ENCODE measurements around the gene CORO2B.
A peak's percentile ranks its signal among the peaks of the same experiment; 100 is the strongest.

The CORO2B gene

DNA sequence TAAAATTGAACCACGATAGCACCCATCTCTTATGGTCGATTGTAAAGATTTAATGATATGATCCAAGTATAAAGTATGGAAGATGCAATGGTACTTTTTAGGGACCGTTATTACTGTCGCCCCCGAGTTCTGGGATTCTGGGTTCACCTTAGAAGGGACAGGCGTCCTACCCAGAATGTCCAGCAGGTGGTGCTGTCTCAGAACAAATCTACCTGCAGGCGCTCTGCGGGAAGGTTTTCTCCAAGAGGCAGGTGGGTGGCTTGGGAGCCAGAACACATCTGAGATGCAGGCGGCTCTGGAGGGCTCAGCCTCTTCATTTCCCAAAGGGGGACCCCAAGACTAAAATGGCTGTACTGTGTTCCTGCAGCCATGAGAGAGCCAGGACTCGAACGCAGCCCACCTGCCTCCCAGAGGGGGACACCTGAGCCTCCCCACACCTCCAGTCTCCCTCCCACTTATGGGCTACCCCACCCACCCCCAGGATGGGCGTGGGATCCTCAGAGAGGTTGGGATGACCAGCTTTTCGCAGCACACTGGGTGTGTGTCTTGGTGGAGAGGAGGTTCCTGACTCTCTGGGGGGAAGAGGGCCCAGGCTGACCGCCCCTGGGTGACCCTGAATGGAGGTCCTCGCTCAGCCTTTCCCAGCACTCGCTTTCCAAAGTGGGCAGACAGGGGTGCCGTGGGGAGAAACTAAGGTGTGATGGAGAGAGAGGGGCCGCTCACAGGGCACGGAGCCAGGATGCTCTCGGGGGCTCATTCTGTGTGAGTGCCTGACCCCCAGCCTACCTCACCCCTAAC, 28.1 kb upstream of the CORO2B start:
- no peak overlapping the region for H3K4me2 ChIP-seq (ENCODE audit: low read length)
- no peak overlapping the region for H2AFZ ChIP-seq
- H3K9me3 ChIP-seq (ENCODE audit: control insufficient read depth, low read length) = no peaks in the 10 kb centered on the region
- H3K79me2 ChIP-seq = no peaks in the 10 kb centered on the region
- no peak overlapping the region for H3K9ac ChIP-seq
- H3K36me3 ChIP-seq (ENCODE audit: control insufficient read depth, insufficient read depth, low read length) = no peaks in the 10 kb centered on the region
- TF ChIP-seq, protein P1, sequence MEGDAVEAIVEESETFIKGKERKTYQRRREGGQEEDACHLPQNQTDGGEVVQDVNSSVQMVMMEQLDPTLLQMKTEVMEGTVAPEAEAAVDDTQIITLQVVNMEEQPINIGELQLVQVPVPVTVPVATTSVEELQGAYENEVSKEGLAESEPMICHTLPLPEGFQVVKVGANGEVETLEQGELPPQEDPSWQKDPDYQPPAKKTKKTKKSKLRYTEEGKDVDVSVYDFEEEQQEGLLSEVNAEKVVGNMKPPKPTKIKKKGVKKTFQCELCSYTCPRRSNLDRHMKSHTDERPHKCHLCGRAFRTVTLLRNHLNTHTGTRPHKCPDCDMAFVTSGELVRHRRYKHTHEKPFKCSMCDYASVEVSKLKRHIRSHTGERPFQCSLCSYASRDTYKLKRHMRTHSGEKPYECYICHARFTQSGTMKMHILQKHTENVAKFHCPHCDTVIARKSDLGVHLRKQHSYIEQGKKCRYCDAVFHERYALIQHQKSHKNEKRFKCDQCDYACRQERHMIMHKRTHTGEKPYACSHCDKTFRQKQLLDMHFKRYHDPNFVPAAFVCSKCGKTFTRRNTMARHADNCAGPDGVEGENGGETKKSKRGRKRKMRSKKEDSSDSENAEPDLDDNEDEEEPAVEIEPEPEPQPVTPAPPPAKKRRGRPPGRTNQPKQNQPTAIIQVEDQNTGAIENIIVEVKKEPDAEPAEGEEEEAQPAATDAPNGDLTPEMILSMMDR (IDR thresholded peaks at IDR 0.05) = peak; percentile 79
- H3K27me3 ChIP-seq (ENCODE audit: control insufficient read depth, insufficient read depth, low read length) = no peaks in the 10 kb centered on the region
- no peaks in the 10 kb centered on the region for H3K4me1 ChIP-seq
- H3K4me3 ChIP-seq (ENCODE audit: low read depth, low read length) = no peak overlapping the region
- H3K27ac ChIP-seq = no peak overlapping the region

DNA sequence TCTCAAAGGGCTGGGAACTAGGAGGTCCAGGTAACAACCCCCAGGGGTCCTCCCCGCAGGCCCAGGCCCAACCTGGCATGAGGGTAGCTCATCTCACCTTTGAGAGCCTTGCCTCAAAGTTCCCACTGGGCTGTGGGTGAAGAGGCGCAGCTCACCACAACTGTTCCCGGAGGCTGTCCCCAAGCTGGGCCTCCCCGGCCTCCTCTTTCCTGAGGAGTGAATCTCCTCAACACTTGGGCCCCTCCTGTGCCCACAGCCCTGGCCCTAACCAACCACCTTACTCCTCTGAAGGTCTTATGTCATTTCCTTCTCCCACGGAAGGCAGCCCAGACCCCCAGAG, 27.5 kb upstream of the CORO2B start:
- H3K4me1 ChIP-seq = no peaks in the 10 kb centered on the region
- H3K79me2 ChIP-seq = no peaks in the 10 kb centered on the region
- H3K27ac ChIP-seq = no peak overlapping the region
- no peak overlapping the region for H3K9ac ChIP-seq
- TF ChIP-seq, protein P1 (IDR thresholded peaks at IDR 0.05) = no peak
- no peak overlapping the region for H3K4me3 ChIP-seq (ENCODE audit: low read depth, low read length)
- H3K36me3 ChIP-seq (ENCODE audit: control insufficient read depth, insufficient read depth, low read length) = no peaks in the 10 kb centered on the region
- H2AFZ ChIP-seq = no peak overlapping the region
- H3K27me3 ChIP-seq (ENCODE audit: control insufficient read depth, insufficient read depth, low read length) = no peaks in the 10 kb centered on the region
- H3K9me3 ChIP-seq (ENCODE audit: control insufficient read depth, low read length) = no peaks in the 10 kb centered on the region
- no peak overlapping the region for H3K4me2 ChIP-seq (ENCODE audit: low read length)

DNA sequence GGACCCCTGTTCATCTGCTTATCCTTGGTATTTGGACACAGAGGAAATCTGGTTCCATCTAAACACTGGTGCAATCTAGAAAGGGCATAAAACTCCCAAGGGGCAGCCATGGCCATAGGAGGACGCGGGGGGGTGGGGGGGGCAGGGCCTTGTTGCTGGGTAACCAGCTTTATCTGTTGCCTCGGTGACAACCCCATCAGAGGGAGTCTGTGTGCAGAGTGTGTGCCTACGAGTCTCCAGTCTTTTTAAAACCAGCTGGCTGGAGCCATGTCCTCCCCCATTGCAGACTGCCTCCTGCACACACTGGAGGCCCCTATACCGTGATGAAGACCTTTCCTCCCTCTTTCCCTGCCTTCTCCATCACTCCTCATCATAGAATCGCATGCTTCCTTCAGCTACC, 26.4 kb upstream of the CORO2B start:
- Histone ChIP-seq H3K4me2 (ENCODE audit: low read length) (no peak overlapping the region), H3K79me2 (no peaks in the 10 kb centered on the region), H3K27ac (no peak overlapping the region), H2AFZ (no peak overlapping the region), H3K27me3 (ENCODE audit: control insufficient read depth, insufficient read depth, low read length) (no peaks in the 10 kb centered on the region), H3K4me1 (no peaks in the 10 kb centered on the region), H3K9me3 (ENCODE audit: control insufficient read depth, low read length) (no peaks in the 10 kb centered on the region), H3K36me3 (ENCODE audit: control insufficient read depth, insufficient read depth, low read length) (no peaks in the 10 kb centered on the region), H3K9ac (no peak overlapping the region), H3K4me3 (ENCODE audit: low read depth, low read length) (no peak overlapping the region)
- TF ChIP-seq, protein P1 (IDR thresholded peaks at IDR 0.05) = no peak

DNA sequence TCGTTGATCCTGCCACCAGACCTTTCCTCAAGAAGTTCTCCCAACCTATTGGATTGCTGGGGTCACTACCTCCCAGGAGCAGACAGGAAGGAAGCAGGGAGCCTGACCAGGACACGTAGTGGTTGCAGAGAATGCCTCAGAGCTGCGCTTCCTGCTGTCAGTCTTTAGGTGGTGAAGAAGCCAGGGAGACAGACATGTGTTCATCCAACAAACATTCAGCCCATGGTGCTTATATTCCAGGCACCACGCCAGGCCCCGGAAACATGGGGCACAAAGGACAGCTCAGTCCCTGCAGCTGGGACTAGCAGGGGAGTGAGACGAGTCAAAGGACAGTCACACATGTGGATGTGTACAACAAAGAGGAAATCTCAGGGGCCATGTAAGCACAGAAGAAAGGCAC, 26.0 kb upstream of the CORO2B start:
- no peaks in the 10 kb centered on the region for H3K79me2 ChIP-seq
- H3K27ac ChIP-seq = no peak overlapping the region
- H3K4me3 ChIP-seq (ENCODE audit: low read depth, low read length) = no peak overlapping the region
- no peaks in the 10 kb centered on the region for H3K9me3 ChIP-seq (ENCODE audit: control insufficient read depth, low read length)
- TF ChIP-seq, protein P1 (IDR thresholded peaks at IDR 0.05) = no peak
- H3K36me3 ChIP-seq (ENCODE audit: control insufficient read depth, insufficient read depth, low read length) = no peaks in the 10 kb centered on the region
- no peaks in the 10 kb centered on the region for H3K27me3 ChIP-seq (ENCODE audit: control insufficient read depth, insufficient read depth, low read length)
- no peak overlapping the region for H3K4me2 ChIP-seq (ENCODE audit: low read length)
- no peak overlapping the region for H3K9ac ChIP-seq
- H2AFZ ChIP-seq = no peak overlapping the region
- no peaks in the 10 kb centered on the region for H3K4me1 ChIP-seq

All from parathyroid adenoma (tissue), 2 donors.